Thyroid gland (tissue), 4 donors: Measurements from ENCODE around the gene PILRA.

ENCODE experiments used
- CTCF ChIP-seq, 6 experiments: fragments of 200-600 bp in 3 of 6; fragments of 450-650 bp in 3 of 6; sonication (generic) in 3 of 6; IDR thresholded peaks; one replicate each; pipeline ENCODE4 v1.5.1; 2016 to 2019; ENCODE audit warnings: antibody characterized with exemption in 6 of 6, mild to moderate bottlenecking in 2 of 6, inconsistent platforms in 1 of 6, moderate library complexity in 1 of 6
- POLR2A ChIP-seq, 2 donors: fragments of 450-650 bp; IDR thresholded peaks; one replicate each; pipeline ENCODE4 v1.6.1; 2017; ENCODE audit warnings: antibody characterized with exemption in 2 of 2, mild to moderate bottlenecking in 2 of 2, moderate library complexity in 1 of 2

- TF ChIP-seq CTCF (IDR thresholded peaks at IDR 0.05) (no peak), POLR2A (IDR thresholded peaks at IDR 0.05) (no peak)
These were observed 54.5 kb downstream of the PILRA start for GRCh38 chr7:100427762-100428198.
